GM21360 (cell line): ENCODE results near the gene IL16.
"Not testable (repeated sequence)": the region's sequence is repeated elsewhere in the genome, so short reads cannot be mapped to it uniquely, and the experiment has no call there.

Experiments
- ATAC-seq: cut with Tn5 transposase; IDR thresholded peaks from one replicate; pipeline ENCODE4 v1.9.1; 2021; ENCODE audit warnings: mild to moderate bottlenecking, moderate library complexity; ENCODE audit not compliant: unreplicated experiment

IL16 gene

DNA sequence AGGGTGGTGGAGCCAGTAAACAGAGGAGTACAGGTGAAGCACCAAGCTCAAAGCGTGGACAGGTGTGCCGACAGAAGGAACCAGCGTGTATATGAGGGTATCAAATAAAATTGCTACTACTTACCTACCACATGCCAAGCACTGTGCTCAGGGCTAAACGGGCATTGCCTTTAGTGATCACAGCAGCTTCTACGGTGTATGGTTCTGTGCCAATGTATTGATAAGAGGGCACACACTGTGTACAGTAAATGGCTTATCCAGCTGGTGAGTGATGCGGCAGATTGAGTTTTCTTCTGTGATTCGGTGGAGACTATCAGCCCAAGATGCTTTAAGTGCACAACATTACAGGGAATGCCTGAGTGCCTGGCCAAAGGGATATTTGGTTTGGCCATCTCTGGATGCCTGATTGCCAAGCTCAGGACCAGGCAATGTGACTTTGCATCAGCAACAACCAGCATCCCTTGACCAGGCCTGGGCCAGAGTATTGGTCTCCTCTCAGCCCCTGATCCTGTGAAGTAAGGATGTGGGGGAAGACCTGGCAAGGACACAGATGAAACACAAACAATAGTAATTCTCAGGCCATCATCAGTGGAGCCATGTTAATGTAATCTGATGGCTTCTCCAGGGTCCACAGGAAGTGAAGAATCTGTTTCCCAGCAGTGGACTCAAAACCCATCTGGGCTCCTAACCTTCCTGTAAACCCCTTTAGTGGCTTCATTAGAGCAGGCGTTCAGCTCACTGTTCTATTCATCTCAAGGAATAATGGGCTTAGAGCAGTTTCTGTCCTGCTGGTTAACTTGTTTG lies 113.2 kb downstream of the IL16 start:
- no peak for ATAC-seq

DNA sequence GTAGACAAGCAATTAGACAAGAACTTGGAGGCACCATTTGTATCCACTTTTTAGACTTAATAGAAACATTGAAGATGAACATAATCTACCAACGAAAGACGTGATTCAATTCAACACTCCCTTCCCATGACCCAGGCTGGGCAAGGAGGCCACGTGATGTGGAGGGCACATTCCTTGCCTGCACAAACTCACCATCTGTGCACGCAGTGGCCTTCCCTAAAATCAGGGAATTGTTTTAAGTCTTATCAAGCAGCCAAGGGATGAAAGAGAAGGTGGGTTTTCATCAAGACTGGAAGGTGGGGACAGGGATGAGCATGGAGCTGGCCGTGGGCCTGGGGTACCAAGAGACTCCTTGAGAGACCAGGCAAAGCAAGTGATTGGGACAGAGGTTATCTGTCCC lies 113.8 kb downstream of the IL16 start:
- ATAC-seq, result no peak

DNA sequence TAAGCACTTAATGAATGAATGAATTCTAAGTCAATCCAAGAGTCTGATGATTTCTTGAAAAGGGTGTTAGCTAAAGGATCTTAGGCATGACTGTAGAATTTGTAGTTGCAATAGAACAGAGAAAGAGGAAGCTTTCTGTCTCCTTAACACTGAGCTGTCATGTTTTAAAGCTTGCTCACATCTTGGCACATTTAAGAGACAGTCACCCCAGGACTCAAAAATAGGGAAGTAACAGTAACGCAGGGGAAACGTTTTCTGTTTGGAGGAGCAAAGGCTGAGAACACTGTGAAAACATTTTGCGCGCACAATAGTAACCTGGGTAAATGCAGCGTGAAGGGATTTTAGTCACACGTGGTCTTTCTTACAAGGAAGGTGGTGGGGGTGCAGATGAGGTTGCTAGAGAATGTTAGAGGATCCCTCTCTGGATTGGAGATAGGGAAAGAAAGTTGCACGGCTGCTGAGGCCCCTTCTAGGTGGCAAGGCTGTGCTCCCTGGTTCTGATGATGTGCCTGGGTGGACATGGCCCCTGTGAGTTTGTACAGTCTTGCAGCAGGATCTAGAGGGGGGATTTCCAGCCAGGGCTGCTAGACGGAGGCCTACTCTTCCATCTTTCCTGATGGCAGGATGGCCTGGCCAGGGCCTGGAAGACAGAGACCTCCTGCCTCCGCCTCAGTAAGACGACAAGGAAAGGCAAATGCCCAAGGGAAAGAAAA lies 115.2 kb downstream of the IL16 start:
- peak; percentile 62 for ATAC-seq

DNA sequence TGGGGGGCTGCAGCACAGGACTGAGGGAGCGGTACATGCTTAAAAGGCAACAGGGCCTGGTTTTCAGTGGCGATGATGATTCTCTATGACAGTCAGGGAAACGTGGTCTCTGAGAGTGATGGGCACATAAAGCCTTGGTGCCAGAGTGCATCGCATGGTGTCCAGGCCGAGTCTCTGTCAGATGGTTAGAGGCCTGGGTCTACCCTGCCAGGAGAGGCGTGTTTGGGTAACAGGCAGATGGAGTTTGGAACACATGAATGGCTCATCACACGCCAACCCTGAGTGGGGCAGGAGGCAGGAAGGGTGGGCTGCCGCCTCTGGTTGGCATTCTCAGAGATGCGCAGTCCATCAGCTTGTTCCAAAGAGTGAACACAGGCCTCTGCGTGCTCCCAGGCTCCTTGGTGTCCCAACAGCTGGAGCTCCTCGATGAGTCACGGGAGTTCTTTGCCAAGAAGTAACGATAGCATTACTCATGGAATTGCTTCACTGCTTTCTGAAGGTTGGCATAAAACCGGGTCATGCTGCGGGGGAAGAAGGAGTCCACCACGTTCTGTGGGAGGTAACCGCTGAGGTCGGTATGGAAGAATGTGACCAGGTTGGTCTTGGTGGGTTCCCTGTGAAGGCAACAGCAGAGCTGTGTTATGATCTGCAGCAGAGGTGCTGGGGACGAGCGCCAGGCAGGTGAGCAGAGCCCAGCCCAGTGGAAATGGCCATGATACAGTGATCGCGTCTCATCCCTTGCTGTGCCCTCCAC lies 116.3 kb downstream of the IL16 start:
- ATAC-seq, result no peak

DNA sequence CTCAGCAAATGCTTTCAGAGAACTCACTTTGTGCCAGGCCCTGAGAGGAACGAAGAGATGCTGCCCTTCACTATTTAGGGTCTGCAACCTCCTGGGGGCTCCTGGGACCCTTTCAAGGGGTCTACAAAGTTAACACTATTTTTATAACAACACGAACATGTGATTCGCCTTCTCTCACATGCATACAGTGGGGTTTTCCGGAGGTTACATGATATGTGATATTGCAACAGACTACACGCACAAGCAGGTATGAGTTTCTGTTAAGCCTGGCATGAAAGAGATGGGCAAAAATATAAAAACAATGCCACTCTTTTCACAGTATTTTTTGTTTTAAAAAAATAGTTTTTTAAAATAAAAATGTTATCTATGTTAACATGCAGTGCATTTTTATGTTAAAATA lies 117.0 kb downstream of the IL16 start:
- ATAC-seq, result no peak

DNA sequence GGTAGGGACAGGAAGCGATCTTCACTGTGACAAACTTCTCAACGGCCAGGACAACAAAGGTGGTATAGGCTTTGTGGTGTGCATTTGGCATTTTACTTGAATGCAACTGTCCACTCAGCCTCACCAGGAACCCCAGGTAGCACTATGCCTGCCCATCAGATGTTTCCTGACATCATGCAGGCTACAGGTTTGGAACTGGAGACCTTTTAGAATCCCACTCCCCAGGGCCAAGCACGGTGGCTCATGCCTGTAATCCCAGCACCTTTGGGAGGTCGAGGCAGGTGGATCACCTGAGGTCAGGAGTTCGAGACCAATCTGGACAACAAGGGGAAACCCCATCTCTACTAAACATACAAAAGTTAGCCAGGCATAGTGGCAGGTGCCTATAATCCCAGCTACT lies 117.7 kb downstream of the IL16 start:
- no peak for ATAC-seq

DNA sequence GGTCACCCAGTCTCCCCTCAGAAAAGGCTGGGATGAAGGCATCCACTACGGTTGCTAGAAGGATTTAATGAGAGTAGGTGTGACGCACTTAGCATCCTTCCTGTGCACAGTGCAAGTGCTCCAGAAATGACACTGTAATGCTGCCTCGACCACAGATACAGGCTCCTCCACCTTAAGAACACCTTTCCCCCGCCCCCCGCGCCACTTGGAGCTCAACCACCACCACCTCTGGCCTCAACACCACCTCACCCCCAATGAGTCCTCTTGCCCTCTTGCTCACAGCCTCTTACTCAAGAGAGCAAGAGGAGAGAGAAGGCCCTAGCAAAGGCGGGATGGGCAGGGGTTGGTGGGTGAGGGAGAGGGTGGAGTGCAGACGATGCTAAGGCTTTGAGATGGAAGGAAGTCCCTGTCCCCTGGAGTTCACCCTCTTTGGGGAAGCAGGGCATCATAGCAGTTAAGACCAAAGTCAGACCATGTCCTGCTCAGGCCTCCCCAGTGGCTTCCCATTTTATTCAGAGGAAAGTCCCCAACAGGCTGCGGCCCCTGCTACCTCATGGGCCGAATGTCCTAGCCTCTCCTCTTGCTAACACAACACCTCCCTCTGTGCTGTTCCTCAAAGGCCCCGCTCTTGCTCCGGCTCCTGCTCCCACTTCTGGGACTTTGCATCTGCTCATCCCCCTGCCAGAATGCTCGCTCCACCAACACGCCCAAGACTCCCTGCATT lies 118.9 kb downstream of the IL16 start:
- no peak for ATAC-seq

DNA sequence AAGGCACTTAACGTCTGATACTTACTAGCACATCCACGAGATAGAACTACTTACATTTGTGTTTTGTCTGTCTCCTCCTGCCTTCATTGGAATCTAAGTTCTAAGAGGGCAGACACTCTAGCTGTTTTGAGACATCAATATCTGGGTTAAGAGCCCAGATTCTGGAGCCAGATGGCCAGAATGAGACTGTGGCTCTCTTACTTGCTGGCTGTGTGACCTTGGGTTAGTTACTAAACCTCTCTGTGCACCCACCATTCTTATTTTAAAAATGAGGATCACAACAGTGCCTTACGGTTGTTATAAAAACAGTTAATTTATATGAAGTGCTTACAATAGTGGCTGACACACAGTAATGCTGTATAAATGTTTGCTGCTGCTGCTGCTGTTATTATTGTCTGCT lies 119.6 kb downstream of the IL16 start:
- ATAC-seq, result no peak

DNA sequence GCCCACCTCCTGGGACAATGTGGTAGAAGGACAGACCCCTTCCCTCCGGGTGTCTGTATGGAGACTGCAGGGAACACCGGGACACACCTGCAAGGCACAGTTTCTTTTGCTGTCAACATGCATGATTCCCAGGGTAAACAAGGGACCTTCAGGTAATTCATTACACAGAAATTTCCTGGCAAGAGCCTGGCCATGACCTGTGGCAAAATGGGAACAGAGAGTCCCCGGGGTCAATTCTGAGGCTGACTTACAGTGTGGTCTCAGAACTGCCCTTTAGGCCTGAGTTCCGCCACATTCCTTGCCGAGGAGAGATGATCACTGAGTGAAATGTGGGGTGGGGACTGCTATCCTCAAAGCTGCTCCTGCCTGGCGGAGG lies 121.0 kb downstream of the IL16 start:
- no peak for ATAC-seq

DNA sequence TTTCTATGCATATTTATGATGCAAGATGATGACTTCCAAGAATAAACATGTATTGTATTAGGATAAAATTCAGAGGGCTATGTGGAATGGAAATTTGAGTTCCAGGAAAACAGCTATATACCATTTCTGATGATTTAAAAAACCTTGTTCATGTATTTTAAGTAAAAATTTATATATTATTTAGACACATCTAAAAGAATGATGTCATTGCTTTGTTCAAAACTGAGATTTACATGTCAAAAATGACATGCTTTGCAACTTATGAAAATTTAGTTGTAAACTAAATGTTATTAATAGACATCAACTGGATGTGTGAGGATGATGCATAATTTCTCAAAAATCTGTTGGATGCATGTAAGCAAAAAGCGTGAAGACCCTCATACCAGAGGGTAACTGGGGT lies 125.0 kb downstream of the IL16 start:
- ATAC-seq, result no peak

DNA sequence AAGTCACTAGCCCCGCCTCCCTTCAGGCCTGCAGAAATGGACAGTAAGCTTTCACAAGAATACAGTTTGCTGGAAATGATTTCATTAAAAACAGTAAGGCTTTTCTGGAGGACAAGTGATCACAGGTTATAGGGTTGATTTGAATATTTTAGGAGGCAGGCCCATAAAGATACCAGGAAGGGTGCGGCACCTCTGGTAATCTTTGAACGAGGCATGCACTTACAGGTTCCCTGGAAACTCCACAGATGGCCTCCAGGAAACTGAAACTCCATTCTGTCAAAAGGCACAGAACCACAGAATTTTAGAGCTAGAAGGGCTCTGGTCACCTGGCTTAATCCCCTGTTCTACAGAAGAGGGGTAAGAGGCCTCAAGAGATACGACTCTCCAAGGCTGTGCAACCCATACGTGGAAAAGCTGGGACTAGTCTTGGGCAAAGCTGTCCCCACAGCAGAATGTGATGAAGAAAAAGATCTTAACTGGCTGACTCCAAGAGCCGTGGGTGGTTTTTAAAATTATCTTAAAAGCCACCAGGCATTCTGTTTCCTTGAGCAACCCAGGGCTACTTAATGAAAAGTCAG lies 126.1 kb downstream of the IL16 start:
- no peak for ATAC-seq

DNA sequence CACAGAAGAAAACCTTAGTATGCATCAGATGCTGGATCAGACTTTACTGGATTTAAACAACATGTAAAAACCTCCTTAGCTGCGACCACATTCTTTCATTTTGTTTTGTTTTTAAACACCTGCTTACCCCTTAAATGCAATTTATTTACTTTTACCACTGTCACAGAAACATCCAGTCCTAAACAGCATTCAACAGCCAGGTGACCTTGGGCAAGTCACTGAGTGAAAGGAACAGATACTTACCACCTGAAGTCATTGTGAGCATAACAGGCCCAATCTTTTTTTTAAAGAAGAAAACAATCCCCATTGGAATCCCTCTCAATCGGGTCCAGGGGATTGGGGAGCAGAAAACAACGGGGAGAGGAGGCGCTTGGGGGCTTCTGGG lies 126.9 kb downstream of the IL16 start:
- no peak for ATAC-seq

DNA sequence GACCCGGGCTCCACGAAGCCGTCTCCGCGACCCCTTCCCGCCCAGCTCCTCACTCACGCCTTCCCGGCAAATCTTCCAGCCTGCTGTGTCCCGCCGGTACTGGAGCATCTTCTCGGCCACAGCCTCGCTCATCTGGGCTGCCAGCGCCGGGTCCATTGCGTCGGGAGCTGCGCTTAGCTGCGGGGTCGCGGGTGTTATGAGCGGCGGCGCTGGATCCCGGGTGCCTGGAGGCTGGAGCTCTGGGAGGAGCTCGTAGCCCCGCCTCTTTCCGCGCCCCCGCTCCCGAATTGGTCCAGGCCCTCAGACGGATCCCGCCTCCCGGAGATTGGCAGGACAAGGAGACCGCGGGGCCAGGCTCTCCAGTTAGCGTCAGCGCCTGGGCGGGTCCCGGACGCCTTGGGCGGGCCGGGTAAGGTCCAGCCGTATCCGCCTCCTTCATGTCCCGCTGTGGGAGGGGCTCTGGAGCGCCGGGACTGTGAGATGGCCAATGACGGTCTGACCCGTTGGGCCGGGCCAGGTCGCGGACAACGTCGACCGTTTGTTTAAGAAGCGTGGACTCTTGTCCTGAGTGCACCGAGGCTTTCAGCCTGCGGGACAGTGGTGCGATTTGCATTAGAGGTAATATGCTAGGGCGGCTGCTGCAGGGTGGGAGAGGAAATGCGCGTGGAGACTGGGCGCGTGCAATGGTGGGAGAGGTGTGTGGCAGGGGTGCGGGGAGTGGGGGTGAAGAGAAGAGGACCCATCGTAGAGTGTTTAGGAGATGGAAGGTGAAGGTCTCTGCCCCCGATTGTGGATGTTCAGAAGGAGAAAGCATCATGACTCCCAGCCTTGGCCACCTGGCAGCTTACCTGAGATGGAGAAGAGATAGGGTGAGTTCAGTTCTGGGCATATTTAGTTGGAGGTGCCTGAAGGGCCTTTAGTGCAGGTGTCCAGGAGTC lies 127.5 kb downstream of the IL16 start, which contains the start of gene STARD5:
TSS of gene STARD5 (minus strand) at position 198 of the 938 bp plus-strand sequence. CDS start at position 156, 42 bp downstream.
- peak; percentile 100 for ATAC-seq

DNA sequence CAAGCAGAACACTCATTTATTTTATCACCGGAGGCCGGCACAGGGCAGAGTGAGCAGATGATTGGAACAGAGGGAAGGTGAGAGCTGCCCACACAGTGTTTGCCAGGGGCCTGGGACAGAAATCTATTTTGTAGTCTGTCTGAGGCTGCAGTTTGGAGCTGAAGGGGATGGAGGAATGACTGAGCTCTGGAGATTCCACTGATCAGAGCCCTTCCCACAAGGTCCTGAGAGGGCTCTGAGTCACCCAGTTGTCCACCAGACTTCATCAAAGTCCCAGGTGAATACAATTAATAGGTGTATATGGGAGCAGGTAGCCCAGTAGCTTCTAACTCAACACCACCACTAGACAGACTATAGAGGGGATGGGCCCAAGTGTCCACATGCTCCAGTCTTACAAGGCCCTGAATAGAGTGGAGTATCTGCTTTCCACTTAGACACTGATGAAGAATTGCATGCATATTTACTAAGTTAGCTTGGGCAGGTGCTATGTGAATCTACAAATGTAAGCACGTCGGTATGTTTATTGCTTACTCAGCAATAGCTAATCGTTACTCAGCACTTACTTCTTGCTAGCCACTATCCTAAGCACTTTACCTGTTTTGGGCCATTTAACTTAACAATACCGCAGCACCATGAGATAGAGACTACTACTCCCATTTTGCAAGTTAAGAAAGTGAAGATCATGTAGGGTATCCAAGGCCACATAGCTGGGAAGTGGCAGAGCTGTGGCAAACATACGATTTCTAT lies 130.0 kb downstream of the IL16 start:
- no peak for ATAC-seq

DNA sequence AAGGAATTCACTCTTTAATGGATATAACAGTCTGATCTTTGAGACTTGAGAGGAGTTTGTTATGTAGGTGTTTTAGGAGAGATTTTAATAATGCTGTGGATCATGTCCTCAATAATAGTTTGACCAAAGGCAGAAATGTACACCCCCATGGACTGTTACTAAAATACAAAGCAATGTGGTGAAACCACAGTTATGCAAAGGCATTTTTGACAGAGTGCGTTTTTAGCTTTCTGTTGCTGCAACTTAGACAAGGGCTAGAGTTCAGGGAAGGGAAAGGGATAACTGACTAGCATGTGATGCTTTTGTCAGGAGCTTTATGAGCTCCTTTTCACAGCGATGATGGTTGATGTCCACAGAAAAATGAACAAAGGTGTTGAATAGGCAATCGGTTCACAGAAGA lies 130.8 kb downstream of the IL16 start:
- no peak for ATAC-seq

DNA sequence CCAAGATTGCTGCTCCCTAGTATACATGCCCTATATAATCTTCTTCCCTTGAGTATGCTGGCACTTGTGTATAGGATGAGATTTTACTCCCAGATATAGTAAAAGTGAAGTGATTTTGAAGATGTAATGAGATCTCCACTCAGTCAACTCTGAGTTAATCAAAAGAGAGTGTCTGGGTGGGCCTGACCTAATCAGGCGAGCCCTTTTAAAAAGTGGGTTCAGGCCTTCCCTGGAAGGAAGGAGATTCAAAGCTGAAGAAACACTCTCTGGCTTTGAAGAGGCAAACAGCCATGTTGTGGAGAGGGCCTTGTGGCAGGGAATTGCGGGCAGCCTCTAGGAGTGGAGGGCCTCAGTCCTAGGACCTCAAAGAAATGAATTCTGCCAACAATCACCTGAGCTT lies 132.8 kb downstream of the IL16 start:
- no peak for ATAC-seq

DNA sequence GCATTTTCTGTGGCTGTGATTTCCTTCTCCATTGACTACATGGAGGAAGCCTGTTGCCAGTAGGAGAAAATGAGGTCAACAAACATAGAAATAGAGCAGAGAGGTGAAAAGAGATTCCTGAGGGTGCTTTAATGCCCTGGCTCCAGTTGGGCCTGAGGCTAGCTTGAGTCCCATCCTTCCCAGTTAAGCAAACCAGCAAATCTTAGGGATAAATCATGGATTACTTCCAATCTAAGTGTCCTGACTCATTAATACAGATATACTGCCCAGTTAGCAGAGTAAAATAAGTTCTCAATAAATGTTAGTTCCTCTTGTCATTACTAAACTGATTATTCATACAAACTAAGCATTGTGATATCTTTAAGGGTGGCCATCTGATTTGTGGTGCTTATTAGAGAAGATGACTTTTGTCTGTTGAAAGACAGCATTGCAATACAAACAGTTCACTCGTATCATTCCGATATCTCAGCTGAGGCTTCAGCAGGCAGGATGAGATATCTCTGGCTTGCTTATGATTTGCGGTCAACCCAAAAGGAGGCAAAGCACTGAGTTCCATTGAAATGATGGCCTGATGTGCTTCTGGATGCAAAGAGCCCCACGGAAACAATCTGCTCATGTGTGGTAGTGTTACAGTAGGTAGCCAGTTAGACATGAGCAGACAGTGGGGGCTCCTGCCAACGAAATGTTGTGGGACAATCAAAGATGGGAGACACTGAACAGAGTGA lies 133.8 kb downstream of the IL16 start:
- ATAC-seq, result no peak

DNA sequence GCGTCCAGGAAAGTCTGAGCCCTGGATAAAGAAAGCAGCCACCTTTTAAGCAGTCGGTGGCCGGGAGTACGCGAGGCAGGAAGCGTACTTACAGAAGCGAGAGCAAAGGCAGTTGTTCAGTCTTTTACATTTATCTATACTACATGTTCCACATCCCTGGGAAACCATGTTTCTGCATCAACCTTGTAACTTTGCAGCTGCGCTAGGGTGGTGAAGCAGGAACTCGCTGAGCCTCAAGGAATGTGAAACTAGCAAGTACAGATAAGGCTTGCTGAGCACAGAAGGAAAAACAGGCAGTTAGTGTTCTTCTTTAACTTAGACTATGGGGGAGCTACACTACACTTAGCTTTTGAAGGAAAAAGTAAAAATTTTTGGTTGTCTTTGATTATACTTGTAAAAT lies 134.5 kb downstream of the IL16 start:
- not testable (repeated sequence) for ATAC-seq
